Esophagus (tissue), 2 donors: ENCODE data around the gene ARHGAP22. TPM values are rescaled to one million over a fixed set of nuclear protein-coding genes. Genes with fewer than 3 reads are reported as not detected.
A peak's percentile ranks its signal among the peaks of the same experiment; 100 is the strongest.

Experiments
- H3K27ac ChIP-seq, 2 donors: one replicate each; pipeline ENCODE4 v1.5.1; 2013; ENCODE audit warnings: low read depth in 2 of 2, mild to moderate bottlenecking in 2 of 2, inconsistent platforms in 1 of 2, low read length in 1 of 2, moderate library complexity in 1 of 2
- H3K27me3 ChIP-seq, 2 donors: one replicate each; pipeline ENCODE4 v1.6.1; 2013; ENCODE audit warnings: low read length in 2 of 2, control low read depth in 1 of 2, mild to moderate bottlenecking in 1 of 2; ENCODE audit not compliant: insufficient read depth in 2 of 2, control insufficient read depth in 1 of 2
- H3K36me3 ChIP-seq, 2 donors: one replicate each; pipeline ENCODE4 v1.6.1; 2013; ENCODE audit warnings: low read length in 1 of 2; ENCODE audit not compliant: control insufficient read depth in 2 of 2, insufficient read depth in 2 of 2
- H3K4me1 ChIP-seq, 2 donors: one replicate each; pipeline ENCODE4 v1.6.1; 2013; ENCODE audit warnings: low read length in 1 of 2; ENCODE audit not compliant: control insufficient read depth in 2 of 2, insufficient read depth in 2 of 2
- H3K4me3 ChIP-seq, 2 donors: one replicate each; pipeline ENCODE4 v1.5.1; 2013; ENCODE audit warnings: low read length in 2 of 2, mild to moderate bottlenecking in 2 of 2, low read depth in 1 of 2, moderate library complexity in 1 of 2
- H3K9me3 ChIP-seq, 2 donors: one replicate each; pipeline ENCODE4 v1.6.1; 2013; ENCODE audit warnings: mild to moderate bottlenecking in 2 of 2, low read depth in 1 of 2, low read length in 1 of 2, moderate library complexity in 1 of 2; ENCODE audit not compliant: control insufficient read depth in 2 of 2, insufficient read depth in 1 of 2
- WGBS, 2 donors: extraction: QIAGEN DNeasy Blood & Tissue Kit; methylation state at CpG; one replicate each; pipeline ENCODE4 v1.1.7; 2013; 5-methylcytosine and 5-hydroxymethylcytosine counted together
- polyA plus RNA-seq, 2 donors: library from polyadenylated mRNA; stranded (reverse); fragments of 200-250 nt; gene quantifications; one replicate each; pipeline ENCODE4 v1.2.3, GENCODE V29; 2013
- donor health status: healthy with polysubstance abuse.
- donor health status: Bipolar disorder and iron deficiency.

Gene ARHGAP22
- polyA plus RNA-seq, 2 donors, result 1.2 to 1.6 TPM

DNA sequence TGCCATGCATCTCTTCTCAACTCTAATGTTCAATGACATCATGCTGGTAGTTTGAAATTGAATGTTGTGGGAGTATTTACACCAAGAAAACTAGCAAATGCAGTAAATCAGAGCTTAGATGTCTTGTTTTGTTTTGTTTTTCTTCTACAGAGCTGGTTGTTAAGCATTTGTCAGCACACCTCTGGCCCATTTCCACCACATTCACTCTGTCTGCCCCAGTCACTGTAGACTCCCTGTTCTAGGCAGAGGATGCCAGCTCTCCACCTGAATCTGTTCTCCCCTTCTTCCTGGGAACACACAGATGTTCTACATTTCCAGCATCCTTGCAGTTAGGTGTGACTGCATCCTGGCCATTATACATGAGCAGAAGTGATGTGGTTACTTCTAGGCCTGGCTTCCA, 4.1 kb upstream of the ARHGAP22 start:
- no peak overlapping the region for H3K27ac ChIP-seq
- no peak overlapping the region for H3K4me3 ChIP-seq
- H3K4me1 ChIP-seq, result peaks cover 2 to 10% of the 10 kb centered on the region in 2 donors
- no peaks in the 10 kb centered on the region for H3K9me3 ChIP-seq
- peaks cover 0 to 3% of the 10 kb centered on the region in 2 donors for H3K27me3 ChIP-seq
- H3K36me3 ChIP-seq, result no peaks in the 10 kb centered on the region

DNA sequence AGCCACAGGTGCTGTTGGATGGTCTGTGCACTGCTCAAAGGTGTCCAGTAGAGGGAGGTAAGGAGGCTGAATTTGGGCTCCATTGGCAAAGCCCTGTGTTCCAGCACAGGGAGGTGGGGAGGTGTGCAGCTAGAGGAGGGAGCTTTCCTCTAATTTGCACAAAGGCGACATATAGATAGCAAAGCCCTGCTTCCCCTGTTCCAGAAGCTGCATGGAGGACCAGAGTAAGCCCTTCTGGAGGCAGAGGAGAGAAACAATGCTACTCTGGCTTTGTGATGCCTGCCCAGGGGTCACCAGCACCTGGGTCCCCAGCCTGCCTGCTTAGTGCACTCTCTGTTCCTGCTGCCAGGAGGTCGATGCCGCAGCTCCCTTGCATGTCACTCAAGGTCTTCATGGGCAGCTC, 3.4 kb upstream of the ARHGAP22 start:
- H3K36me3 ChIP-seq, result no peaks in the 10 kb centered on the region
- 61 to 68% methylated on average over 3 of the region's 3 CpGs for WGBS, 2 donors
- no peaks in the 10 kb centered on the region for H3K9me3 ChIP-seq
- H3K27me3 ChIP-seq, result peaks cover 0 to 3% of the 10 kb centered on the region in 2 donors
- no peak overlapping the region for H3K4me3 ChIP-seq
- H3K4me1 ChIP-seq, result peaks cover 2 to 10% of the 10 kb centered on the region in 2 donors
- no peak overlapping the region for H3K27ac ChIP-seq

DNA sequence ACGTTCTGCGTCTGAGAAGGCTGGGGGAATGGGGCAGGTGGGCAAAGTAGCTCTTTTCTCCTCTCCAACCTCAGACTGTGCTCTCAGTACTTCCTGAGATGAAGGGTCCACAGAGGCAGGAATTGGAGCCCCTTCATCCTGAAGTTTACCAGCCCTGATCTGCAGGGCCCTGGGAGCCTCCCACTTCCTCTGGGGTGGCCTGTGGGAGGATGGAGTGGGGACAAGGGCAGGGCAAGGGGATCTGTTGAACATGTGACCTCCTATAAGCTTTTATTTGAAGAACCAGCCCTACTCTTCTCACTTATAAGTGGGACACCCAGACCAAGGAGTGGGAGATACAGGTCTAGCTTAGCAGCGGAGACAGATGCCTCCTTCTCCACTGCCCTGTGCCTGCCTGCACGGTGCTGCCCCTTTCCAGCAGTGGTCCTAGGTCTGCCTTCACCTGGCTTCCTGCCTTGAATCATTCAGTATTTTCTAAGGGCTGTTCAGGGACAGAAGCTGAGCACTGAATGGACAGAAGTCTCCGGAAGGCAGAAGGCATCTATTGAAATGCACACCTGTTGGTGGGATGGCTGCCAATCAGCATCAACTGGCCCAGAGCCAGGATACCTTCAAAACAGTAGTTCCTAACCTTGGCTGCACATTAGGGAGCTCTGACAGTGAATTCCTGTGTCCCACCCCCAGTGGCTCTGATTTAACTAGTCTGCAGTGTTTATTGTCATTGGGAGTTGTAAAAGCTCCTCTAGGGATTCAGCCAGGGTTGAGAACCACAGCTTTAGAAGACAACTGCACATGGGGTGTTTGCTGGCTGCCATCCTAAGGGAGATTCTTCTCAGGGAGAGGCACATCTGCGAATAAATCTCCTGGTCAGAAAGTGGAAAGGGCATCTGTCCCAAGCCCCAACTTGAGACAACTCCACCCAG, 2.7 kb upstream of the ARHGAP22 start:
- WGBS, 2 donors, result 70% methylated on average over 6 of the region's 6 CpGs
- no peak overlapping the region for H3K27ac ChIP-seq
- H3K36me3 ChIP-seq, result no peaks in the 10 kb centered on the region
- peaks cover 2 to 10% of the 10 kb centered on the region in 2 donors for H3K4me1 ChIP-seq
- no peak overlapping the region for H3K4me3 ChIP-seq
- peaks cover 0 to 3% of the 10 kb centered on the region in 2 donors for H3K27me3 ChIP-seq
- no peaks in the 10 kb centered on the region for H3K9me3 ChIP-seq

DNA sequence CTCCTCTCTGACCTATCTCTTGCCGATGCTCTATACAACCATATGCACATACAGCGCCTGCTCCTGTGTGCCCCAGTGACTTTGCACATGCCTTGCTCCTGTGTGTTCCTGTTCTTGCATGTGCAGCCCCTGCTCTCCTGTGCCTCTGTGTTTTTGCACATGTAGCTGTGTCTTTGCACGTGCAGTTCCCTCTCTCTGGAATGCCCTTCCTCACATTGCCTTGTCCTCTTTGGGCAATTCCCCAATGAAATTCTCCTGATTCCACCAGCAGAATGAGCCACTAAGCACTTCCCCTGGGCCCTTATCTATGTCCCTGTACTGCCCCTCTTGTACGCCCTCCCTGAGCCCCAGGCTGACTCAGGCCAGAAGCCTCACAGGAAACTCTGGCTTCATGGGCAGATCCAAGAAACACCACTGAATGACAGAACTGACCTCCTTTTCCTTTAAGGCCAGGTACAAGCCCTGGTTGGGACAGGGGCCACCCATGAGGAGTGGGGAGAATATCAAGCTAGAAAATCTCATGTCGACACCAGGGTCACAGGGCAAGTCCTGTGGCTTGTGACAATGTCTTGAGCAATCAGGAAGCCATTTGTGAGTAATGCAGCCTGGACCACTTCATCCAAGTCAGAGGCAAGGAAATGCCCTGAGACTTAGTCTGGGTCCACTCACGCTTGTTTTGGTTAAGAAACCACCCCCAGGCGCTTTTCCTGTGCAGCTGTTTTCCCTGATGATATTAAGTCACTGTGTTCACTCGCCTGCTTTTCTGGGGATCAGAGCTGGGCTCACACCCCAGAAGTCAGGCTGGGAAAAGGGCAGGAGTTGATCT, 1.9 kb upstream of the ARHGAP22 start:
- Histone ChIP-seq H3K27ac (no peak overlapping the region), H3K27me3 (peaks cover 0 to 3% of the 10 kb centered on the region in 2 donors)

GRCh38 chr10:48605786-48606529, 1.1 kb upstream of the ARHGAP22 start:
- peaks cover 0 to 3% of the 10 kb centered on the region in 2 donors for H3K27me3 ChIP-seq
- WGBS, 2 donors, result 83 to 85% methylated on average over 7 of the region's 7 CpGs
- H3K9me3 ChIP-seq, result no peaks in the 10 kb centered on the region
- no peak overlapping the region for H3K4me3 ChIP-seq
- no peaks in the 10 kb centered on the region for H3K36me3 ChIP-seq
- H3K4me1 ChIP-seq, result peaks cover 2 to 10% of the 10 kb centered on the region in 2 donors
- H3K27ac ChIP-seq, result no peak overlapping the region

More for the DNA sequence above, 1.9 kb upstream of the ARHGAP22 start:
- Histone ChIP-seq H3K9me3 (no peaks in the 10 kb centered on the region), H3K4me3 (no peak overlapping the region), H3K36me3 (no peaks in the 10 kb centered on the region), H3K4me1 (peaks cover 2 to 10% of the 10 kb centered on the region in 2 donors)
- WGBS, 2 donors, result 74 to 81% methylated on average over 8 of the region's 8 CpGs

DNA sequence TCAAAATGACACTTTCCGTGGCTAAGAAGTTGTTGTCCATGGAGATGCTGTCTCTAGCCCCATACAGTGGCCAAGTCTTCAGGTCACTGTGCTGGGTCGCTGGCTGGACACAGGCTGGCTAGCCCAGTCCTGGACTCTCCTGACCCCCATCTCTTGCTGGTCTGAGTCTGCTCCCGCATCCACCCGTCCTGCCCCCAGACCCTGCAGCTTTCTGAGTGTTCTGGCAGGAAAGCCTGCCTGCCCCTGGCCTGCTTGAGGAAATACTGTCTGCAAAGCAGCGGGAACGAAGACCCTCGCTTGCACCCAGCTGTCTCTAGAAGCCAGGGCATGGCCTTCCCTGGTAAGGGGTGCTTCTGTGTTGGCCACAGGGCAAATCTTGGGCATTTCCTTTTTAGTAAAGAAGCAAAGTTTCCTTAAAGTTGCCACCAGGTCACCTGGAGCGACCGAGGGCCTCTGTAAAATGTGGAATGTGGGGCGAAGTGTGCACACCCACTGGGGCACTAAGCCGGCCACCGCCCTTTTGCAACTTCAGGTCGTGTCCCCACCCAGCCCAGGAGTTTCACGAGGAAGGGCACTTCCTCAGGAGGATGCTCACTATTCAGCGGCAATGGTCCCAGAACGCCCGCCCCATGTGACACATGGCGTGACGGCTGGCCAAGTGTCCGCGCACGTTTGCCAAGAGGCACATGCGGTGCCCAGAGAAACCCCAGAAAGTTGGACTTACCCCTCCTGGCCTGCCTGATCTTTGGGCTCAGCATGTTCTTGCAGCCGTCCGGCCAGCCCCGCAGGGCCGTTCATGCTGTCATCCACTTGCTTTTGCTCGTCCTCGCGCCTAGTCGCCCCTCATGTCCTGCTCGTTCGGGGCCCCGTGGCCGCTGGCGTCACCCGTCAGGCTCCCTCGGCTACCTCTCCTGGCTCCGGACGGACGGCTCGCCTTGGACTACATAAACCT, 558 bp downstream of the ARHGAP22 start:
- no peaks in the 10 kb centered on the region for H3K9me3 ChIP-seq
- peak overlapping the region; percentile 1 to 25 for H3K4me3 ChIP-seq
- 20 to 24% methylated on average over 42 of the region's 42 CpGs for WGBS, 2 donors
- H3K4me1 ChIP-seq, result peaks cover 4 to 14% of the 10 kb centered on the region in 2 donors
- H3K36me3 ChIP-seq, result no peaks in the 10 kb centered on the region
- no peak overlapping the region for H3K27ac ChIP-seq
- H3K27me3 ChIP-seq, result peaks cover 0 to 3% of the 10 kb centered on the region in 2 donors

- WGBS, 2 donors, result 81 to 87% methylated on average over 4 of the region's 4 CpGs
- Histone ChIP-seq H3K36me3 (no peaks in the 10 kb centered on the region), H3K4me1 (peaks cover 4 to 14% of the 10 kb centered on the region in 2 donors), H3K9me3 (no peaks in the 10 kb centered on the region), H3K27me3 (peaks cover 0 to 3% of the 10 kb centered on the region in 2 donors), H3K4me3 (no peak overlapping the region), H3K27ac (no peak overlapping the region)
Measured at GRCh38 chr10:48603421-48604038, 1.3 kb downstream of the ARHGAP22 start.

DNA sequence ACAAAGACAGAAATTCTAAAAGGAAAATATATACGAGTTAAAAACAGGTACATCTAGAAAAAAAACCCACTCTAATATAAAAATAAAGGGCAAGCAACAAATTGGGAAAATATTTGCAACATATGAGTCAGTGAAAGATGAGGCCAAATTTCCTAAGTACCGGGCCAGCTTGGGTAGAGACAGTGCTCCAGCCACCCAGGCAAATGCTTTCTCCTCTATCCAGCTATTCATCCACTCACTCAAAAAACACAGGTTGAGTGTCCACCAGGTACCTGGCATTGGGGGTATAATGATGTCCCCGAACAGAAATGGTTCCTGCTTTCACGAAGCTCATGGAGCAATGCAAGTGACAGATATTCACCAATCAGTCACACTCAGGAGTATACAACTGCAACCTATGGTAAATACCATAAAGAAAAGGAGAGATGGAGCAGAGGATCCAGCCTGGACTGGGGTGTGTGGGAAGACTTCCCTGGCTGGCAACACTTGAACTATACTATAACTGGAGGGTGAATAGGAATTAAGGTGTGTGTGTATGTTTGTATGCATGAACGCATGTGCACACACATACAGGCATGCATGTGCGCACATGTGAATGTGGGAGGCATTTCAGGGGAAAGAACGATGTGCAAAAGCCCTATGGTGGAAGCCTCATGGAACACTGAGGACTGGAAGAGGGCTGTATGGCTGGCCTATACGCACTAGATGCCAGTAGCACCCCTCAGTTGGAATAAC, 2.3 kb downstream of the ARHGAP22 start:
- Histone ChIP-seq H3K36me3 (no peaks in the 10 kb centered on the region), H3K9me3 (no peaks in the 10 kb centered on the region), H3K4me3 (no peak overlapping the region), H3K27ac (no peak overlapping the region), H3K4me1 (peaks cover 4 to 14% of the 10 kb centered on the region in 2 donors), H3K27me3 (peaks cover 0 to 3% of the 10 kb centered on the region in 2 donors)
- WGBS, 2 donors, result 80 to 81% methylated on average over 8 of the region's 8 CpGs
